ENCODE measurements around the gene SIKE1. TPM values are rescaled to one million over a fixed set of nuclear protein-coding genes. Genes with fewer than 3 reads are reported as not detected.

SIKE1 gene
- total RNA-seq, 1 donor from 2014 or later: 38.5 TPM

GRCh38 chr1:114746450-114747121, 33.9 kb downstream of the SIKE1 start:
- Histone ChIP-seq H3K9me3 (no peaks in the 10 kb centered on the region), H3K4me3 (no peak overlapping the region), H3K4me1 (peaks cover 54% of the 10 kb centered on the region), H3K36me3 (peaks cover 3 to 50% of the 10 kb centered on the region in 2 donors), H3K27me3 (no peaks in the 10 kb centered on the region), H3K27ac (no peak overlapping the region)
- TF ChIP-seq CTCF (IDR thresholded peaks at IDR 0.05) (no peak), POLR2A (IDR thresholded peaks at IDR 0.05) (no peak), POLR2AphosphoS5 (IDR thresholded peaks at IDR 0.05; ENCODE audit: insufficient read depth in 1 of 2, low read depth in 1 of 2) (no peak)
- no peak for DNase-seq (ENCODE audit: extremely low spot score in 2 of 2)
- intact Hi-C loops (cut with DNase I): no loop called here

DNA sequence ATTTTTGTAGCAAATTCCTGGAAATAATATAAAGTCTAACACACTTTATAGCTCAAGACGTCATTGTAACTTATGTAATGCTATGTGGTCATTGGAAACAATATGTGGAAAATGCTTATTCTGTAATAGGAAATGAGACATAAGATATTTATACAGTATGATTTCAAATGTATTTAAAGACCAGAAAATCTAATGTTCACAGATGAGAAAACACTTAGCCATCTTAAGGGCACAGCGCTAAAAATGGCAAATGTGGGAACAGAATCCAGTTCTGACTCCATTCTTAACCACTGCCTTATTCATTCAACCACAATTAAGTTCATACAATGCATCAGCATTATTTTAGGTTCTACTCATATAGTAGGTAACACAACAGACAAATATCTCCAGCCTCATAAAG, 35.2 kb downstream of the SIKE1 start:
- Histone ChIP-seq H3K4me3 (no peak overlapping the region), H3K27me3 (no peaks in the 10 kb centered on the region), H3K36me3 (peaks cover 3 to 53% of the 10 kb centered on the region in 2 donors), H3K4me1 (peaks cover 41% of the 10 kb centered on the region), H3K9me3 (no peaks in the 10 kb centered on the region), H3K27ac (no peak overlapping the region)
- intact Hi-C loops (cut with DNase I): no loop called here
- no peak for DNase-seq (ENCODE audit: extremely low spot score in 2 of 2)
- no peak for TF ChIP-seq POLR2A (IDR thresholded peaks at IDR 0.05)
- TF ChIP-seq POLR2AphosphoS5 (IDR thresholded peaks at IDR 0.05; ENCODE audit: insufficient read depth in 1 of 2, low read depth in 1 of 2): no peak
- no peak for TF ChIP-seq CTCF (IDR thresholded peaks at IDR 0.05)

DNA sequence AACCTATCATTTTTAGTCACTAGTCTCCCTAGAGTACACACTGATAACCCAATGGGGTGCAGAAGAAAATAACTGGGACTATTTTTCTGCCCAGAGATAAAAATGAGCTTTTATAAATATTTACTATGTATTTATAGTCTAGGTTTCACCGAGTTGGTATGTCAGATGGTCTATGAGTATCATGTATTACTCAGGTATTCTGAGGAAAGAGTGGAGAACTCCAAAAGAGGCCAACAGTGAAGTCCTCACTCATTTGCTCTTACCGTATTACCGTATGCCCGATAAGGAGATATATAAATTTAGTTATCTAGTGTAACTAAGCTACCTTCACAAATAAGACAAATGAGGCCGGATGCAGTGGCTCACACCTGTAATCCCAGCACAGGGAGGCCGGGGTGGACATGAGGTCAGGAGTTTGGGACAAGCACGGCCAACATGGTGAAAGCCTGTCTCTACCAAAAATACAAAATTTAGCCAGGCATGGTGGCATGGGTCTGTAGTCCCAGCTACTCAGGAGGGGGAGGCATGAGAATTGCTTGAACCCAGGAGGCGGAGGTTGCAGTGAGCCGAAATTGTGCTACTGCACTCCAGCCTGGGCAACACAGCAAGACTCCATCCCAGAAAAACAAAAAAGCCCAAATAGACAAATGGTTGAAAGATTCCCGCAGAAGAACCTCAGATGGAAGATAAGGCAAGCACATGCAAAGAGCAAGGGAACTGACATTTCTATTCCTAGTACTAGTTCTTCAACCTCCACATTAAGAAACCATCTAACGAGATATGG, 38.3 kb downstream of the SIKE1 start:
- Histone ChIP-seq H3K4me1 (peaks cover 28% of the 10 kb centered on the region), H3K4me3 (no peak overlapping the region), H3K36me3 (peaks cover 0 to 43% of the 10 kb centered on the region in 2 donors), H3K27me3 (no peaks in the 10 kb centered on the region), H3K27ac (no peak overlapping the region), H3K9me3 (no peaks in the 10 kb centered on the region)
- no peak for TF ChIP-seq POLR2AphosphoS5 (IDR thresholded peaks at IDR 0.05; ENCODE audit: insufficient read depth in 1 of 2, low read depth in 1 of 2)
- no peak for TF ChIP-seq POLR2A (IDR thresholded peaks at IDR 0.05)
- TF ChIP-seq CTCF (IDR thresholded peaks at IDR 0.05): no peak
- intact Hi-C loops (cut with DNase I): no loop called here
- no peak for DNase-seq (ENCODE audit: extremely low spot score in 2 of 2)

- intact Hi-C loops (cut with DNase I): no loop called here
- no peak for DNase-seq (ENCODE audit: extremely low spot score in 2 of 2)
- TF ChIP-seq POLR2A (IDR thresholded peaks at IDR 0.05) (no peak), CTCF (IDR thresholded peaks at IDR 0.05) (no peak), POLR2AphosphoS5 (IDR thresholded peaks at IDR 0.05; ENCODE audit: insufficient read depth in 1 of 2, low read depth in 1 of 2) (no peak)
- peaks cover 14% of the 10 kb centered on the region for H3K4me1 ChIP-seq
- H3K27me3 ChIP-seq: no peaks in the 10 kb centered on the region
- no peak overlapping the region for H3K4me3 ChIP-seq
- H3K27ac ChIP-seq: no peak overlapping the region
- H3K9me3 ChIP-seq: no peaks in the 10 kb centered on the region
- peaks cover 0 to 43% of the 10 kb centered on the region in 2 donors for H3K36me3 ChIP-seq
Observed at GRCh38 chr1:114740331-114740730, 40.2 kb downstream of the SIKE1 start.
